Measurements from ENCODE around the gene UBE2D2.
A peak's percentile ranks its signal among the peaks of the same experiment; 100 is the strongest.
"Not testable (repeated sequence)": the region's sequence is repeated elsewhere in the genome, so short reads cannot be mapped to it uniquely, and the experiment has no call there.

- peak; percentile 43 for TF ChIP-seq CTCF (IDR thresholded peaks at IDR 0.05)
- not testable (repeated sequence) for TF ChIP-seq EZH2 (IDR thresholded peaks at IDR 0.05; ENCODE audit: borderline replicate concordance, insufficient read depth, low read depth, low read length, poor library complexity, severe bottlenecking)
Measured at GRCh38 chr5:139513434-139513833, 47.7 kb upstream of the UBE2D2 start.

All from B cell (primary cell).